HFF-Myc (cell line): ENCODE measurements around the gene MARCHF11.

Experiments
- DNase-seq: peaks from one replicate; pipeline ENCODE4 v3.0.0-alpha.2; 2011; ENCODE audit warnings: low read depth; ENCODE audit errors: extremely low read depth
- H3K4me3 ChIP-seq: replicated peaks from 2 replicates; pipeline ENCODE4 v1.5.1; 2011; ENCODE audit warnings: low read depth, mild to moderate bottlenecking, control low read depth, low read length
- TF ChIP-seq, protein P1 (sequence below): IDR thresholded peaks from 2 replicates; pipeline ENCODE4 v1.5.1; 2012; ENCODE audit warnings: mild to moderate bottlenecking, low read depth, low read length, control low read depth; ENCODE audit errors: missing control alignments

The MARCHF11 gene

DNA sequence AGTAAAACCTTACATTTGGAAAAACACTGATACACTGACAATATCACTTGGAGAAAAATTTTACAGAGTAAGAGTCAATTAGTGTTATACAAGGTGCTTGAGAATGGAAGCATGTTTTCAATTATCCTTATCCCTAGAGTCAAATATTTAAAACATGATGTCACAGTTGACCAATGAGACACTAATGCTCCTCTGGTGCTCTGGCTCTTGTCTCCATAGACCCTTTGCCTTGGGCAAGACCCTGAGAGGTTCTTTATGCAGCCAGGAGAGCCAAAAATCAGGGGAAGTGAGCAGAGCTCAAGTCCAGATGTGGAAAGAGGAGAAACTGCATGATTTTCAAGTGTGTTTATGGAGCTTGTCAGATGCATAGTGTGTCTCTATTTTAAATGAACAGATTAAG, 153.9 kb downstream of the MARCHF11 start:
- DNase-seq: peak; percentile 63
- no peak overlapping the region for H3K4me3 ChIP-seq
- TF ChIP-seq, protein P1, sequence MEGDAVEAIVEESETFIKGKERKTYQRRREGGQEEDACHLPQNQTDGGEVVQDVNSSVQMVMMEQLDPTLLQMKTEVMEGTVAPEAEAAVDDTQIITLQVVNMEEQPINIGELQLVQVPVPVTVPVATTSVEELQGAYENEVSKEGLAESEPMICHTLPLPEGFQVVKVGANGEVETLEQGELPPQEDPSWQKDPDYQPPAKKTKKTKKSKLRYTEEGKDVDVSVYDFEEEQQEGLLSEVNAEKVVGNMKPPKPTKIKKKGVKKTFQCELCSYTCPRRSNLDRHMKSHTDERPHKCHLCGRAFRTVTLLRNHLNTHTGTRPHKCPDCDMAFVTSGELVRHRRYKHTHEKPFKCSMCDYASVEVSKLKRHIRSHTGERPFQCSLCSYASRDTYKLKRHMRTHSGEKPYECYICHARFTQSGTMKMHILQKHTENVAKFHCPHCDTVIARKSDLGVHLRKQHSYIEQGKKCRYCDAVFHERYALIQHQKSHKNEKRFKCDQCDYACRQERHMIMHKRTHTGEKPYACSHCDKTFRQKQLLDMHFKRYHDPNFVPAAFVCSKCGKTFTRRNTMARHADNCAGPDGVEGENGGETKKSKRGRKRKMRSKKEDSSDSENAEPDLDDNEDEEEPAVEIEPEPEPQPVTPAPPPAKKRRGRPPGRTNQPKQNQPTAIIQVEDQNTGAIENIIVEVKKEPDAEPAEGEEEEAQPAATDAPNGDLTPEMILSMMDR: no peak

DNA sequence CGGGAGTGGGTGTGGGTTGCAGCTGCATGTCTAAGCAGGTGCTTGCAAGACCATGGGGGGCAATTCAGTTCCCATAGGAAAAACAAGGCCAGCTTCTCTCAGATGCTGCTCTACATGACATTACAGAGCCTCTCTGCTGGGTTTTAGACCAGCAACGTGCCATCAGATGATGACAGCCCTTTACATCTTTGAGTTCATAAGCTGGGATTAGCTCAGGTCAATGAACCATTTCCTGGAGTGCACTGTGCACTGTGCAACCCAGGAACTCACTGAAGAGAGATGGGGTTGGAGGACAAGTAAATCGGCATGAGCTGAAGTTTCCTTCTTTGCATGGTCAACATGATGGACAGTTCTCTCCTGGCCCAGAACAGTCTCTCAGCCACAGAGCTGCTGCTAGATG, 160.6 kb downstream of the MARCHF11 start:
- TF ChIP-seq, protein P1: no peak
- H3K4me3 ChIP-seq: no peak overlapping the region
- no peak for DNase-seq

- no peak overlapping the region for H3K4me3 ChIP-seq
- no peak for DNase-seq
- TF ChIP-seq, protein P1: no peak
Measured at GRCh38 chr5:16017720-16018119, 161.9 kb downstream of the MARCHF11 start.
